Central memory CD8-positive, alpha-beta T cell (primary cell): ENCODE data around the gene FUT3.
A peak's percentile ranks its signal among the peaks of the same experiment; 100 is the strongest.

Source experiments
- ATAC-seq: fragments of 150-1000 bp; cut with Tn5 transposase; replicated peaks from 2 replicates; pipeline ENCODE4 v1.10.0; 2022; ENCODE audit warnings: mild to moderate bottlenecking, moderate FRiP score, moderate number of reproducible peaks; ENCODE audit not compliant: poor library complexity, severe bottlenecking; ENCODE audit errors: extremely low read depth
- DNase-seq, 2 donors: peaks; one replicate each; pipeline ENCODE4 v3.0.0; 2021; ENCODE audit warnings: low spot score in 2 of 2
- H3K27ac Mint-ChIP-seq: one replicate; pipeline ENCODE4 v1.8.0; 2022; ENCODE audit warnings: low read depth, mild to moderate bottlenecking, moderate library complexity, mixed read lengths
- H3K27me3 Mint-ChIP-seq: one replicate; pipeline ENCODE4 v1.8.0; 2022; ENCODE audit warnings: mixed read lengths
- H3K36me3 Mint-ChIP-seq: one replicate; pipeline ENCODE4 v1.8.0; 2022; ENCODE audit warnings: mild to moderate bottlenecking, moderate library complexity, mixed read lengths; ENCODE audit not compliant: insufficient read depth
- H3K4me1 Mint-ChIP-seq: one replicate; pipeline ENCODE4 v1.8.0; 2022; ENCODE audit warnings: mixed read lengths
- H3K4me3 Mint-ChIP-seq: one replicate; pipeline ENCODE4 v1.8.0; 2022; ENCODE audit warnings: mild to moderate bottlenecking, moderate library complexity, mixed read lengths
- H3K9me3 Mint-ChIP-seq: one replicate; pipeline ENCODE4 v1.8.0; 2022; ENCODE audit warnings: mixed read lengths

FUT3 gene

DNA sequence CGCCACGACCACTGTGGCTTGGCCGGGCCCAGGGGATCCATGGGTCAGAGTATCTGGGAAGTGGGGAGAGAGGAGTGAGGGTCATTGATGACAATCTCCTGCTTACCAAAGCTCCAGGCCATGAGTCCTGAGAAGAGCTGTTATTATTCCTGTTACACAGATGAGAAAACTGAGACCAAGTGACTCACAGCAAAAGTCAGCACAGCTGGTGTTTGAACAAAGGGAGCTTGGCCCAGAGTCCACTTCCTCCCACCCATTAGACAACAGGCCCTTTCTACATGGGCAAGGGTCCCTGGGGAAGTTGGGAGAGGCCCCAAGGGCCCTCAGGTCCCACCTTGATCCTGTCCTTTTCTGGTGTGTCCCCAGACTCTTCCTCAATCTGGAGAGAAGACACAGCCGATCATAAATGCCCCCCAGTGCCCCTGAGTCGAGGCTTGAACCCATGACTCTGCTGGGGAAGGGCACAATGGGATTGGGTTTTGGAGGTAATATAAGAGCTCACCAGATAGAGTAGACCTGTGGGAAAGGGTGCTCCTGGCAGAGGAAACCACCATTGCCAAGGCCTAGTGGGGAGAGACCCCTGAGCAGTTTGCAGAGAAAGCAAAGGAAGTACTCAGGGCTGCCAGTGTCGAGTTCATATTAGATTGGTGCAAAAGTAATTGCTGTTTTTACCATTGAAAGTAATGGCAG lies 18.6 kb downstream of the FUT3 start:
- H3K4me3 Mint-ChIP-seq, result no peak overlapping the region
- peaks cover 8% of the 10 kb centered on the region for H3K36me3 Mint-ChIP-seq
- peaks cover 10% of the 10 kb centered on the region for H3K4me1 Mint-ChIP-seq
- no peak for ATAC-seq
- no peak overlapping the region for H3K27ac Mint-ChIP-seq
- H3K27me3 Mint-ChIP-seq, result peaks cover 39% of the 10 kb centered on the region
- no peak for DNase-seq
- H3K9me3 Mint-ChIP-seq, result no peaks in the 10 kb centered on the region

GRCh38 chr19:5832061-5832460 lies 19.2 kb downstream of the FUT3 start:
- Mint-ChIP-seq H3K4me3 (no peak overlapping the region), H3K9me3 (peaks cover 3% of the 10 kb centered on the region), H3K4me1 (peaks cover 13% of the 10 kb centered on the region), H3K27ac (no peak overlapping the region), H3K36me3 (peaks cover 10% of the 10 kb centered on the region), H3K27me3 (peaks cover 33% of the 10 kb centered on the region)
- no peak for ATAC-seq
- no peak for DNase-seq

- Mint-ChIP-seq H3K36me3 (peaks cover 13% of the 10 kb centered on the region), H3K4me1 (peaks cover 16% of the 10 kb centered on the region), H3K9me3 (peaks cover 5% of the 10 kb centered on the region), H3K27me3 (peaks cover 30% of the 10 kb centered on the region), H3K27ac (no peak overlapping the region), H3K4me3 (no peak overlapping the region)
- DNase-seq (no peak), ATAC-seq (no peak)
Observed at GRCh38 chr19:5831159-5831558, 20.1 kb downstream of the FUT3 start.

- Mint-ChIP-seq H3K4me1 (peaks cover 16% of the 10 kb centered on the region), H3K9me3 (peaks cover 5% of the 10 kb centered on the region), H3K4me3 (no peak overlapping the region), H3K36me3 (peaks cover 14% of the 10 kb centered on the region), H3K27me3 (peaks cover 24% of the 10 kb centered on the region), H3K27ac (peak overlapping the region; percentile 30)
- ATAC-seq (no peak), DNase-seq (no peak)
Observed at GRCh38 chr19:5829567-5830310, 21.5 kb downstream of the FUT3 start.

DNA sequence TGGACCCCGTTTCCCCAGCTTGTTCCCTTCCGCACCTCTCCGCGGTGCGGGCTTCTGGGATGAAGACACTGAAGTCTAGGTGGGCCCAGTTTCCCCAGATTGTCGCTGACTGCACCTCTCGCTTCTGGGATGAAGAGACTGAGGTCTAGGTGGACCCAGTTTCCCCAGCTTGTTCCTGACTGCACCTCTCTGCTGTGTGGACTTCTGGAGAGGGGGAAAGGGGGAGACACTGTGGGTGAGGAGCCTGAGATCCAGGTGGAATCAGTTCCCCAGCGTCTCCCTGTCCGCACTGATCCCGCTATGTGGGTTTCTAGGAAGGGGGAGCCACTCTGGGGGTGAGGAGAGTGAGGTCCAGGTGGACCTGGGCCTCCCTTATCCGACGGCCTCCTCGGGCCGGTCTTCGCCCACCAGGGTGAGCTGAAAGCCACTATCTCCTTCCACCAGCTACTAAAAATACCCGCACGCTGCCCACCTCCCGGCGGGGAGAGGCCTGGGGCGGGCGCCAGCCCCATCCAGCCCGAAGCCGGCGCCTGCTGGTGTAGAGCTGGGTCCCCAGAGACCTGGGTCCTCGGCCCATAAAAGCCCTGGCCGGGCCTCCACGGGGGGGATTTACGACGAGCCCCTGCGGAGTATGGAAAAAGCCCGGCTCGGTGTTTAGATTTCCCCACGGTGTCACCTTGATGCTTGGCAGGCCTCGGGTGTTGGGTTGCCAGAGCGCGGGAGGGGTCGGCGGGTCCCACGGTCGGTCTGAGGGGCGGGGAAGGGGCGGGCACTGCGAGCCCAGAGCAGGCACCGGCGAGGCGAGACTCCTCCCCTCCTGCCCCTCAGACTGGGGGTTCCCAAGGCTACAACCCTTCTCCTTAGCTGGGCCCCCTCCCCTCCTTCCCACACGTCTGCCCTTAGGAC lies 22.3 kb downstream of the FUT3 start:
- Mint-ChIP-seq H3K36me3 (peaks cover 14% of the 10 kb centered on the region), H3K27me3 (peaks cover 15% of the 10 kb centered on the region), H3K4me3 (peak overlapping the region; percentile 87), H3K9me3 (peaks cover 5% of the 10 kb centered on the region), H3K4me1 (peaks cover 16% of the 10 kb centered on the region), H3K27ac (peak overlapping the region; percentile 82)
- ATAC-seq (no peak), DNase-seq (no peak)

GRCh38 chr19:5827891-5828660 lies 23.2 kb downstream of the FUT3 start:
- Mint-ChIP-seq H3K9me3 (peaks cover 5% of the 10 kb centered on the region), H3K4me1 (peaks cover 16% of the 10 kb centered on the region), H3K4me3 (peak overlapping the region; percentile 87), H3K36me3 (peaks cover 14% of the 10 kb centered on the region), H3K27me3 (peaks cover 11% of the 10 kb centered on the region), H3K27ac (peak overlapping the region; percentile 82)
- DNase-seq, result peak; percentile 81 to 85
- ATAC-seq, result peak; percentile 80

DNA sequence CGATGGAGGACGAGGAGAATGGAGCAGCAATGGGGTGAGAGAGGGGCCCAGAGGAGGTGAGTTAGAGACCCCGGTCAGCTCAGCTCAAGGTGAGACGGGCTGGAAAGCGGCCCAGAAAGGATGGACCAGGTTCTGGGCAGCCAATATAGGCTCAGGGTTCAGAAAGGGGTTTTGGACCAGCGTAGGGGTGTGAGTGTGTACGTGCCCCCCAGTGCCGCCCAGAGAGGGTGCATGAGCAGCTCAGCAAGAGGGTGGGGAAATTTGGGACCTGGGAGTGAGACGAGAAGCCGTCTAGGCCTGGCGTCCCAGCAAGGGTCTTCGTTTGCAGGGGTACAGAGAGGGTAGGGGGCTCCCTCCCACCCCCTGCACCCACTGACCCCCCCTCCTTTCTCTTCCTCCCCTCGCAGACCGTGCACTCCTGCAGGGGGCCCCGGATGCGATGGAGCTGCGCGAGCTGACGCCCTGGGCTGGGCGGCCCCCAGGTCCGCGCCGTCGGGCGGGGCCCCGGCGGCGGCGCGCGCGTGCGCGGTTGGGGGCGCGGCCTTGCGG lies 23.8 kb downstream of the FUT3 start:
- ATAC-seq (no peak), DNase-seq (no peak)
- Mint-ChIP-seq H3K4me1 (peaks cover 16% of the 10 kb centered on the region), H3K27ac (peak overlapping the region; percentile 82), H3K27me3 (peaks cover 6% of the 10 kb centered on the region), H3K36me3 (peaks cover 14% of the 10 kb centered on the region), H3K4me3 (peak overlapping the region; percentile 87), H3K9me3 (peaks cover 5% of the 10 kb centered on the region)

DNA sequence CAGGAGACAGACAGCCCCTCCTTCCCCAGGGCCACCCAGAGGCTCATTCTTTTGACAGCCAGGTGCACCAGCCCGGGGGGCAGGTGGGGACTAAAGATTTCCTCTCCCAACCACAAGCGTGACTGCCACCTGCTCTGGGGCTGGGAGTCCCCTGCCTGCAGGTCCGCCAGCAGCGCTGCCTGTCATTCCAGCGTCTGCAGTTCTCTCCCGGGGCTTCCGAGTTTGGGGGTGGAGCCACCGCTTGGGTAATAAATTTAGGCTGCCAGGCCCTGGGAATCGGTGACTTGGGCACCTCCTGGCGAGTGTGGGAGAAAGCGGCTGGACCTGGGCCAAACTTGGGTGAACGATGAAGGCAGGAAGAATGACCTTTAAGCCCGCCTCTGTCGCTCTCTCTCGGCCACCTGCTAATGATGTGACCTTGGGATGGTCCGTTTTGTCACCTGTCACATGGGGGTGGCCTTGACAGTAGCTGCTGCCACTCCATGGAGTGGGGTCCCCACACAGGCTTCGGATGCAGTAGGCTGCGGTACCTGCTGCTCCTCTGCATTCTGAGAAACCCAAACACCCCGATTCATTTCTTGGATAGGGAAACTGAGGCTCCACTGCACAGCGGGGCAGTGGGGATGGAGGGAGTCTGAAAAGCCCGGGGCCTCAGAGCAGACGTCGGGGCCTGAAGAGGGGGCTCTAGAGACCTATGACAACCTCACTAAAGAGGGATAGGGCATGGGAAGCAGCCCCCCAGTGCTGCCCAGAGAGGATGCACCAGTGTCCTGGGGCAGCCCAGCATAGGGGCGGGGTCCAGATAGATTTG lies 24.5 kb downstream of the FUT3 start:
- Mint-ChIP-seq H3K4me3 (peak overlapping the region; percentile 87), H3K4me1 (peaks cover 16% of the 10 kb centered on the region), H3K27ac (peak overlapping the region; percentile 82), H3K27me3 (no peaks in the 10 kb centered on the region), H3K9me3 (peaks cover 5% of the 10 kb centered on the region), H3K36me3 (peaks cover 14% of the 10 kb centered on the region)
- DNase-seq, result no peak
- no peak for ATAC-seq

- DNase-seq (no peak), ATAC-seq (no peak)
- peaks cover 5% of the 10 kb centered on the region for H3K9me3 Mint-ChIP-seq
- H3K36me3 Mint-ChIP-seq, result peaks cover 13% of the 10 kb centered on the region
- peaks cover 10% of the 10 kb centered on the region for H3K27me3 Mint-ChIP-seq
- H3K27ac Mint-ChIP-seq, result no peak overlapping the region
- no peak overlapping the region for H3K4me3 Mint-ChIP-seq
- peaks cover 16% of the 10 kb centered on the region for H3K4me1 Mint-ChIP-seq
Observed at GRCh38 chr19:5825178-5825577, 26.1 kb downstream of the FUT3 start.

GRCh38 chr19:5824751-5825150 lies 26.5 kb downstream of the FUT3 start:
- Mint-ChIP-seq H3K27me3 (peaks cover 10% of the 10 kb centered on the region), H3K4me3 (no peak overlapping the region)

DNA sequence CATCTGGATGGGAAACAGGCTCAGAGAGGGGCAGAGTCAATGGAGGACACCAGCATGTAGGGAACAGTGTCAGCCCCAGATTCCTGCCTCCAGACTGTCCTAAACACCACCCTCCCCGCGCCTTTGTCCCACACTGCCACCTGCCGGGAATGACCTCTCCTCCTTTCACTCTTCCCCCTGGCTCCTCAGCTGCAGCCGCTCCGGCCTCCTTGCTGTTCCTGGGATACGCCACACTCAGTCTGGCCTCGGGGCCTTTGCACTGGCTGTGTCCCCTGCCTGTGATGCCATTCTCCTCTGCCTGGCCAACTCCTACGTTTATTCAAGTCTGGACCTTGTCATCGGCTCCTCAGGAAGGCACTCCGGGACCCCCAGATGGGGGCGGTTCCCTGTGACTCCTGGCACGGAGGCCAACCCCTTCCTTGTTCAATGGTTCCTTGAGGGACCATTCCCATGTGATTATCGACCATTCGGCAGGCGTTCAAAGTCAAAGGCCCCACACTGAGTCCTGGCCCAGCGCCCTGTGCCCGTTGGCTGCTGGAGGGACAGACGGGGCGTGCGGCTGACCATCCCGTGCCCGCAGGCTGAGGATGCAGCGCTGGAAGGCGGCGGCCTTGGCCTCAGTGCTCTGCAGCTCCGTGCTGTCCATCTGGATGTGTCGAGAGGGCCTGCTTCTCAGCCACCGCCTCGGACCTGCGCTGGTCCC lies 27.5 kb downstream of the FUT3 start:
- DNase-seq (no peak), ATAC-seq (no peak)
- H3K27ac Mint-ChIP-seq, result no peak overlapping the region
- H3K27me3 Mint-ChIP-seq, result peaks cover 10% of the 10 kb centered on the region
- peaks cover 5% of the 10 kb centered on the region for H3K9me3 Mint-ChIP-seq
- H3K4me3 Mint-ChIP-seq, result no peak overlapping the region
- H3K36me3 Mint-ChIP-seq, result peaks cover 13% of the 10 kb centered on the region
- H3K4me1 Mint-ChIP-seq, result peaks cover 14% of the 10 kb centered on the region

More at GRCh38 chr19:5824751-5825150, 26.5 kb downstream of the FUT3 start:
- Mint-ChIP-seq H3K9me3 (peaks cover 5% of the 10 kb centered on the region), H3K27ac (no peak overlapping the region), H3K4me1 (peaks cover 16% of the 10 kb centered on the region), H3K36me3 (peaks cover 13% of the 10 kb centered on the region)
- no peak for ATAC-seq
- DNase-seq, result no peak
